GM10248 (cell line): ENCODE data around the gene WDFY4.

Source experiments
- CTCF ChIA-PET: fragments of 300-600 bp; sonication (Branson Sonifier 250); formaldehyde crosslinking; extraction: SDS; loops from one replicate; lab custom pipeline; 2021; ENCODE audit warnings: antibody characterized with exemption; lab: Yijun Ruan, JAX
- POLR2A ChIA-PET: fragments of 350-650 bp; sonication (Branson Sonifier 250); formaldehyde crosslinking; extraction: SDS; loops from one replicate; lab custom pipeline; 2020; ENCODE audit warnings: antibody characterized with exemption; lab: Yijun Ruan, JAX
- DNase-seq: peaks from one replicate; pipeline ENCODE4 v3.0.0; 2012; ENCODE audit errors: extremely low spot score
- CTCF ChIP-seq: IDR thresholded peaks from 2 replicates; pipeline ENCODE4 v1.5.1; 2012; ENCODE audit warnings: mild to moderate bottlenecking, low read depth; ENCODE audit errors: extremely low read depth, missing control alignments, control extremely low read depth

Gene WDFY4

GRCh38 chr10:48802611-48803071, 118.0 kb downstream of the WDFY4 start:
- CTCF ChIA-PET = interaction anchor here (0.9 to 5.9 kb wide), 5 partner anchors 10 to 145 kb away, joined by 3 to 47 read pairs (median 4); no protein-coding TSS in a partner anchor
- TF ChIP-seq CTCF = no peak
- POLR2A ChIA-PET = no interaction called here
- DNase-seq = peak; percentile 76

- no peak for TF ChIP-seq CTCF
- POLR2A ChIA-PET = interaction anchor here (0.7 kb wide), 1 partner anchor 30 kb away, joined by 6 read pairs; no protein-coding TSS in a partner anchor
- no peak for DNase-seq
- CTCF ChIA-PET = interaction anchor here (2.3 to 5.9 kb wide), 2 partner anchors 10 to 147 kb away, joined by 11 to 47 read pairs; no protein-coding TSS in a partner anchor
These were observed 119.3 kb downstream of the WDFY4 start for GRCh38 chr10:48803801-48804584.

- ChIA-PET CTCF (interaction anchor here (1.0 to 5.9 kb wide), 4 partner anchors 11 to 147 kb away, joined by 3 to 47 read pairs (median 7); no protein-coding TSS in a partner anchor), POLR2A (interaction anchor here (0.7 kb wide), 1 partner anchor 31 kb away, joined by 6 read pairs; no protein-coding TSS in a partner anchor)
- no peak for DNase-seq
- no peak for TF ChIP-seq CTCF
These were observed 120.1 kb downstream of the WDFY4 start for GRCh38 chr10:48804740-48805182.

GRCh38 chr10:48805411-48805810, 120.7 kb downstream of the WDFY4 start:
- ChIA-PET POLR2A (no interaction called here), CTCF (interaction anchor here (1.0 to 5.9 kb wide), 4 partner anchors 11 to 148 kb away, joined by 3 to 47 read pairs (median 7); no protein-coding TSS in a partner anchor)
- TF ChIP-seq CTCF = no peak
- no peak for DNase-seq

- POLR2A ChIA-PET = no interaction called here
- no peak for DNase-seq
- no peak for TF ChIP-seq CTCF
- CTCF ChIA-PET = interaction anchor here (2.3 to 5.9 kb wide), 2 partner anchors 12 to 148 kb away, joined by 11 to 47 read pairs; no protein-coding TSS in a partner anchor
These were observed 121.2 kb downstream of the WDFY4 start for GRCh38 chr10:48805848-48806247.

GRCh38 chr10:48806342-48806741, 121.7 kb downstream of the WDFY4 start:
- ChIA-PET POLR2A (no interaction called here), CTCF (no interaction called here)
- DNase-seq = no peak
- no peak for TF ChIP-seq CTCF
